Measurements from ENCODE around the gene CCDC169.

CCDC169 gene

DNA sequence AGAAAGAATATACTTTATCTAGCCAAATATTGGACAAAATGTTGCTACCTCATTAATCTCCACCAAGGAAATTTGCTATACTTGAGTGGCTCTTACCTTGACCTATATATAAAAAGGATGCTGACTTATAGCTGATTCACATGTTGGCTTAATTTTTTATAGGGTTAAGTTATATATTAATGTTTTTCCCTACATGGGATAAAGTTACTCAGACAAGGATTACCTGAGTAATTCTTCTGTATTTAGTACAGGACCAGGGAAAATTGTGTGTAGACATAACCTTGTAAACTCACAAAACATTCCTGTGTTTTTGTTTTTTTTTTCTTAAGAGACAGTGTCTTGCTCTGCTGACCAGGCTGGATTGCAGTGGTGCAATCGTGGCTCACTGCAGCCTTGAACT is 52.6 kb downstream of the CCDC169 start:
- TF ChIP-seq, protein P1, sequence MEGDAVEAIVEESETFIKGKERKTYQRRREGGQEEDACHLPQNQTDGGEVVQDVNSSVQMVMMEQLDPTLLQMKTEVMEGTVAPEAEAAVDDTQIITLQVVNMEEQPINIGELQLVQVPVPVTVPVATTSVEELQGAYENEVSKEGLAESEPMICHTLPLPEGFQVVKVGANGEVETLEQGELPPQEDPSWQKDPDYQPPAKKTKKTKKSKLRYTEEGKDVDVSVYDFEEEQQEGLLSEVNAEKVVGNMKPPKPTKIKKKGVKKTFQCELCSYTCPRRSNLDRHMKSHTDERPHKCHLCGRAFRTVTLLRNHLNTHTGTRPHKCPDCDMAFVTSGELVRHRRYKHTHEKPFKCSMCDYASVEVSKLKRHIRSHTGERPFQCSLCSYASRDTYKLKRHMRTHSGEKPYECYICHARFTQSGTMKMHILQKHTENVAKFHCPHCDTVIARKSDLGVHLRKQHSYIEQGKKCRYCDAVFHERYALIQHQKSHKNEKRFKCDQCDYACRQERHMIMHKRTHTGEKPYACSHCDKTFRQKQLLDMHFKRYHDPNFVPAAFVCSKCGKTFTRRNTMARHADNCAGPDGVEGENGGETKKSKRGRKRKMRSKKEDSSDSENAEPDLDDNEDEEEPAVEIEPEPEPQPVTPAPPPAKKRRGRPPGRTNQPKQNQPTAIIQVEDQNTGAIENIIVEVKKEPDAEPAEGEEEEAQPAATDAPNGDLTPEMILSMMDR (IDR thresholded peaks at IDR 0.05) = no peak
- H3K79me2 ChIP-seq = no peaks in the 10 kb centered on the region
- no peak overlapping the region for H2AFZ ChIP-seq
- no peaks in the 10 kb centered on the region for H3K4me1 ChIP-seq
- no peaks in the 10 kb centered on the region for H3K36me3 ChIP-seq (ENCODE audit: control insufficient read depth, insufficient read depth, low read length)
- no peak overlapping the region for H3K4me3 ChIP-seq (ENCODE audit: low read depth, low read length)
- H3K27me3 ChIP-seq (ENCODE audit: control insufficient read depth, insufficient read depth, low read length) = no peaks in the 10 kb centered on the region
- no peak overlapping the region for H3K9ac ChIP-seq
- H3K27ac ChIP-seq = no peak overlapping the region
- no peaks in the 10 kb centered on the region for H3K9me3 ChIP-seq (ENCODE audit: control insufficient read depth, low read length)
- H3K4me2 ChIP-seq (ENCODE audit: low read length) = no peak overlapping the region

DNA sequence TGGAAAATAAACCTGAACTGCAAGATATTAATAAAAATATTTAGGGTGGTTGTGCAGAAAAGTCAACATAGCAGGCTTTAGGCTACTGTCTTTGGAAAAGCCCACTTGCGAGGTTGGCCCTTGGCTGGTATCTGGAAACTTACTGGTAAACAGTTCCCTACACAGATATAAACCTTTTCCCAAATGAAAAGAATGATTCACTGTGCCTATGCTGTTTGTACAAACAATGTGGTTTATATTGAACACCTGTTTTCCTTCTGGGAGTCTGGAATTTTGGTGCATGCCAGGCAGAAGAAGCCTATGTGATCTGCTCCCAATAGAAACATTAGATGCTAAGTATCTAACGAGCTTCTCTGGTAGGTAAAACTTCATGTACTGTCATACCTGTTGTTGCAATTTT is 53.5 kb downstream of the CCDC169 start:
- no peaks in the 10 kb centered on the region for H3K9me3 ChIP-seq (ENCODE audit: control insufficient read depth, low read length)
- no peaks in the 10 kb centered on the region for H3K4me1 ChIP-seq
- no peak overlapping the region for H3K4me3 ChIP-seq (ENCODE audit: low read depth, low read length)
- H3K36me3 ChIP-seq (ENCODE audit: control insufficient read depth, insufficient read depth, low read length) = no peaks in the 10 kb centered on the region
- no peaks in the 10 kb centered on the region for H3K79me2 ChIP-seq
- H3K27me3 ChIP-seq (ENCODE audit: control insufficient read depth, insufficient read depth, low read length) = no peaks in the 10 kb centered on the region
- no peak overlapping the region for H3K27ac ChIP-seq
- TF ChIP-seq, protein P1 (IDR thresholded peaks at IDR 0.05) = no peak
- H3K4me2 ChIP-seq (ENCODE audit: low read length) = no peak overlapping the region
- H2AFZ ChIP-seq = no peak overlapping the region
- no peak overlapping the region for H3K9ac ChIP-seq

DNA sequence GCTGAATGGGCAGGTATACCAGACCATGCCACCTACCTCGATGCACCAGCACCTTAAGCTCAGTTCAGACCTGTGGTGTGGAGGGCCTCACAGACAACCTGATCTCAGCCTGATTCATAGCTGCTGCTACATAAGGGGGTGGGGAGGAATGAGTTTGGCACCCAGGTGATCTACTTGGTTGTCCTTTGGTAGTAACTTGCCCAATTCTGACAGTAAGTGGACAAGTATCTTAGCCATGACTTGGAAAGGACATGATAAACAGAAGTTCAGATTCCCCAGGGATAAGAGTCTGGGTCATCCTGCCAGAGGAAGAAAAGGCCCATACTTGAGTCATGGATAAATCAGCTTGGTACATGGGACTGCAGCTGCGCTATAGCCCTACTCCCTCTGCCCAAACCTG is 54.9 kb downstream of the CCDC169 start:
- Histone ChIP-seq H3K36me3 (ENCODE audit: control insufficient read depth, insufficient read depth, low read length) (no peaks in the 10 kb centered on the region), H3K27me3 (ENCODE audit: control insufficient read depth, insufficient read depth, low read length) (no peaks in the 10 kb centered on the region), H2AFZ (no peak overlapping the region), H3K27ac (no peak overlapping the region), H3K4me1 (no peaks in the 10 kb centered on the region), H3K79me2 (no peaks in the 10 kb centered on the region), H3K4me2 (ENCODE audit: low read length) (no peak overlapping the region), H3K9me3 (ENCODE audit: control insufficient read depth, low read length) (no peaks in the 10 kb centered on the region), H3K9ac (no peak overlapping the region), H3K4me3 (ENCODE audit: low read depth, low read length) (no peak overlapping the region)
- TF ChIP-seq, protein P1 (IDR thresholded peaks at IDR 0.05) = no peak

DNA sequence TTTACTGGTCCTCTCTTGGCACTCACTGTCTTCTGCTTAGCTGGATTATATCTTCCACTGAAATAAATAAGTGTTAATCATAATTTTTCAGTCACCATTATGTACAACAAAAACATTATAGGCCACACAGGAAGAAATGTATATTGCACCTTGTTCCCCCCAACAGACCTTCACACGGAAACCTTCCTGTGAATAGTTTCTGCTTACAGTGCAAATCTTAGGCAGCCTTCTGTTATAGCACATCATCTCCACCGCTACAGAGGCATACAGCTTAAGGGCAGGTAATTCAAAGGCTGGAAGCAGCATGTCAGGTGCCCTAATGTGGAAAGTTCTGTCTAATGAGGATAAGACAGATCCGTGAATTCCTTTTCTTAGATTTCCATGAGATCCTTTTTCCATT is 66.4 kb downstream of the CCDC169 start:
- Histone ChIP-seq H3K4me1 (no peaks in the 10 kb centered on the region), H3K4me2 (ENCODE audit: low read length) (no peak overlapping the region), H3K9me3 (ENCODE audit: control insufficient read depth, low read length) (no peaks in the 10 kb centered on the region), H2AFZ (no peak overlapping the region), H3K27me3 (ENCODE audit: control insufficient read depth, insufficient read depth, low read length) (no peaks in the 10 kb centered on the region), H3K4me3 (ENCODE audit: low read depth, low read length) (no peak overlapping the region), H3K36me3 (ENCODE audit: control insufficient read depth, insufficient read depth, low read length) (no peaks in the 10 kb centered on the region), H3K27ac (no peak overlapping the region), H3K9ac (no peak overlapping the region), H3K79me2 (no peaks in the 10 kb centered on the region)
- TF ChIP-seq, protein P1 (IDR thresholded peaks at IDR 0.05) = no peak

DNA sequence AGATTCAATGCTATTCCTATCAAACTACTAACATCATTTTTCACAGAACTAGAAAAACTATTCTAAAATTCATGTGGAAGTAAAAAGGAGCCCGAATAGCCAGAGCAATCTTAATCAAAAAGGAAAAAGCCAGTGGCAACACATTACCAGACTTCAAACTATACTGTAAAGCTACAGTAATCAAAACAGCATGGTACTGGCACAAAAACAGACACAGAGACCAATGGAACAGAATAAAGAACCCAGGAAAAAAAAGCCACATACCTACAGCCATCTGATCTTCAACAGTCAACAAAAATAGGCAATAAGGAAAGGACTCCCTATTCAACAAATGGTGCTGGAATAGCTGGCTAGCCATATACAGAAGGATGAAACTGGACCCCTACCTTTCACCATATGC is 72.9 kb downstream of the CCDC169 start:
- Histone ChIP-seq H3K4me1 (no peaks in the 10 kb centered on the region), H3K36me3 (ENCODE audit: control insufficient read depth, insufficient read depth, low read length) (no peaks in the 10 kb centered on the region), H3K79me2 (no peaks in the 10 kb centered on the region), H3K4me3 (ENCODE audit: low read depth, low read length) (no peak overlapping the region), H3K4me2 (ENCODE audit: low read length) (no peak overlapping the region), H2AFZ (no peak overlapping the region), H3K9ac (no peak overlapping the region), H3K27me3 (ENCODE audit: control insufficient read depth, insufficient read depth, low read length) (no peaks in the 10 kb centered on the region), H3K9me3 (ENCODE audit: control insufficient read depth, low read length) (no peaks in the 10 kb centered on the region), H3K27ac (no peak overlapping the region)
- TF ChIP-seq, protein P1 (IDR thresholded peaks at IDR 0.05) = no peak
